Heart left ventricle (tissue), 16 donors: Measurements from ENCODE around the gene RPS27L. TPM values are rescaled to one million over a fixed set of nuclear protein-coding genes. Genes with fewer than 3 reads are reported as not detected.

ENCODE experiments used
- ATAC-seq, 4 donors: fragments of 200-7000 bp; cut with Tn5 transposase; one replicate each; pipeline ENCODE4 v1.9.1; 2020 to 2022; ENCODE audit warnings: moderate library complexity in 4 of 4, mild to moderate bottlenecking in 3 of 4, moderate number of reproducible peaks in 1 of 4
- DNase-seq, 5 donors: peaks; one replicate each; pipeline ENCODE4 v3.0.0-alpha.2; 2020
- H3K27ac ChIP-seq, 12 donors: fragments of 200-600 bp; sonication (generic) in 4 of 12; one replicate each; pipeline versions ENCODE4 v1.5.0 to v1.8.0; 2016 to 2022; ENCODE audit warnings: mild to moderate bottlenecking in 2 of 12
- H3K27me3 ChIP-seq, 9 donors: fragments of 200-600 bp; sonication (generic) in 2 of 9; one replicate each; pipeline versions ENCODE4 v1.5.1 to v1.8.0; 2016 to 2022; ENCODE audit warnings: mild to moderate bottlenecking in 3 of 9
- H3K36me3 ChIP-seq, 9 donors: fragments of 200-600 bp; sonication (generic) in 2 of 9; one replicate each; pipeline versions ENCODE4 v1.5.0 to v1.8.0; 2018 to 2022; ENCODE audit warnings: mild to moderate bottlenecking in 2 of 9
- H3K4me1 ChIP-seq, 12 donors: fragments of 200-600 bp; sonication (generic) in 4 of 12; one replicate each; pipeline versions ENCODE4 v1.5.0 to v1.8.0; 2016 to 2022; ENCODE audit warnings: mild to moderate bottlenecking in 3 of 12
- H3K4me3 ChIP-seq, 12 donors: fragments of 200-600 bp; sonication (generic) in 4 of 12; one replicate each; pipeline versions ENCODE4 v1.5.0 to v1.8.0; 2017 to 2022; ENCODE audit warnings: mild to moderate bottlenecking in 9 of 12, moderate library complexity in 4 of 12
- H3K9me3 ChIP-seq, 12 donors: fragments of 200-600 bp; sonication (generic) in 4 of 12; one replicate each; pipeline versions ENCODE4 v1.5.0 to v1.8.0; 2016 to 2022; ENCODE audit warnings: mild to moderate bottlenecking in 1 of 12
- CTCF ChIP-seq, 12 donors: fragments of 200-600 bp; sonication (generic) in 4 of 12; IDR thresholded peaks; one replicate each; pipeline versions ENCODE4 v1.5.0 to v1.8.0; 2018 to 2022; ENCODE audit warnings: antibody characterized with exemption in 12 of 12, mild to moderate bottlenecking in 5 of 12
- POLR2A ChIP-seq, 2 donors: fragments of 450-650 bp; IDR thresholded peaks; one replicate each; pipeline ENCODE4 v1.6.1; 2017; ENCODE audit warnings: antibody characterized with exemption in 2 of 2, mild to moderate bottlenecking in 2 of 2, moderate library complexity in 2 of 2
- WGBS, 4 donors: extraction: QIAGEN DNeasy Blood & Tissue Kit in 2 of 4; methylation state at CpG; one replicate each; pipeline versions ENCODE4 v1.1.5 to v1.1.7; 2013 to 2018; 5-methylcytosine and 5-hydroxymethylcytosine counted together
- intact Hi-C, 10 donors: fragments of 100-400 bp; cut with DNase I; formaldehyde crosslinking; loops; one replicate each; pipeline versions ENCODE4 v1.11.1 to v1.14.2; 2022
- polyA plus RNA-seq, 2 donors: library from polyadenylated mRNA; stranded (reverse); fragments of 200-250 nt; gene quantifications; one replicate each; pipeline ENCODE4 v1.2.3, GENCODE V29; 2013
- total RNA-seq, 9 donors: library from RNA; depleted of rRNA in 2 of 9; stranded (reverse); fragments of >200 nt in 2 of 9; fragmentation: NEBNext Ultra II Directional in 3 of 9; extraction: Animal tissue kit (Norgen Biotek cat#: 25700) in 3 of 9; gene quantifications; one replicate each; pipeline versions ENCODE4 v1.1.0 to v1.2.4, GENCODE V29; 2016 to 2023
- donor health status: ischemic (EF 13 %, LVEDD 7.1; RV severe dilation, severe dysfunction).
- donor health status: healthy with polysubstance abuse.
- donor health status: DM: no; HTN: yes; CAD: no.
- donor health status: DM: no; HTN: no; CAD: no.
- donor health status: ischemic (EF 25% LVEDD 6.9; RV normal size, moderate dysfunction).
- donor health status: ischemic (EF 25% LVEDD 5.7; RV mildly dilated, moderate dysfunction).
- donor health status: healthy.
- donor health status: DM: yes; HTN: yes; CAD: no.
- donor health status: ischemic (EF 35%, LVEDD 5.7; RV mildly dilated, moderate dysfunction).
- donor health status: nonischemic (EF 11% LVEDD 7.7; RV severe dilation, severe dysfunction).
- donor health status: DM: yes; HTN: yes; CAD: no.
- donor health status: PGD.
- donor health status: ischemic (EF 29% LVEDD 5.4; RV normal size, mild dysfunction).
- donor health status: nonischemic (EF 23%, LVEDD 6.1; RV moderate dilation, normal function).

The RPS27L gene
- total and polyA plus RNA-seq, 11 donors: 53.4 to 221 (median 137) TPM

GRCh38 chr15:63181648-63182047 lies 24.4 kb upstream of the RPS27L start:
- no peak for ATAC-seq
- no peaks in the 10 kb centered on the region for H3K9me3 ChIP-seq
- H3K4me1 ChIP-seq: peaks cover 0 to 4% (median 0%) of the 10 kb centered on the region in 12 donors
- TF ChIP-seq CTCF (IDR thresholded peaks at IDR 0.05) (no peak), POLR2A (IDR thresholded peaks at IDR 0.05) (no peak)
- no peaks in the 10 kb centered on the region for H3K27me3 ChIP-seq
- 88 to 92% (median 90%) methylated on average over 2 of the region's 2 CpGs for WGBS, 4 donors
- H3K36me3 ChIP-seq: no peaks in the 10 kb centered on the region
- no peak for DNase-seq
- H3K27ac ChIP-seq: no peak overlapping the region
- no peak overlapping the region for H3K4me3 ChIP-seq
- intact Hi-C loops: loop anchor here in 3 of 10 donors (10.0 kb wide), 2 partner anchors 93 to 223 kb away; partner anchors contain the start of gene APH1B (in 1 of the 3)

- no peaks in the 10 kb centered on the region for H3K36me3 ChIP-seq
- no peak overlapping the region for H3K27ac ChIP-seq
- intact Hi-C loops: loop anchor here in 3 of 10 donors (10.0 kb wide), 2 partner anchors 94 to 224 kb away; partner anchors contain the start of gene APH1B (in 1 of the 3)
- 91 to 98% (median 95%) methylated on average over 2 of the region's 2 CpGs for WGBS, 4 donors
- DNase-seq (no peak), ATAC-seq (no peak)
- TF ChIP-seq CTCF (IDR thresholded peaks at IDR 0.05) (no peak), POLR2A (IDR thresholded peaks at IDR 0.05) (no peak)
- H3K4me3 ChIP-seq: no peak overlapping the region
- H3K9me3 ChIP-seq: no peaks in the 10 kb centered on the region
- peaks cover 0 to 4% (median 0%) of the 10 kb centered on the region in 12 donors for H3K4me1 ChIP-seq
- H3K27me3 ChIP-seq: no peaks in the 10 kb centered on the region
Observed at GRCh38 chr15:63180746-63181145, 23.5 kb upstream of the RPS27L start.

GRCh38 chr15:63178034-63178433 lies 20.8 kb upstream of the RPS27L start:
- WGBS, 4 donors: 50 to 67% (median 56%) methylated on average over 5 of the region's 5 CpGs
- Histone ChIP-seq H3K36me3 (no peaks in the 10 kb centered on the region), H3K4me1 (peaks cover 0 to 4% (median 0%) of the 10 kb centered on the region in 12 donors), H3K27ac (no peak overlapping the region), H3K27me3 (no peaks in the 10 kb centered on the region), H3K4me3 (no peak overlapping the region), H3K9me3 (no peaks in the 10 kb centered on the region)
- TF ChIP-seq POLR2A (IDR thresholded peaks at IDR 0.05) (no peak), CTCF (IDR thresholded peaks at IDR 0.05) (no peak)
- ATAC-seq: no peak
- DNase-seq: no peak
- intact Hi-C loops: loop anchor here in 2 of 10 donors (10.0 kb wide), 1 partner anchor 227 kb away; no protein-coding TSS in a partner anchor

GRCh38 chr15:63176302-63176701 lies 19.0 kb upstream of the RPS27L start:
- Histone ChIP-seq H3K9me3 (no peaks in the 10 kb centered on the region), H3K36me3 (no peaks in the 10 kb centered on the region), H3K4me1 (peaks cover 0 to 4% (median 0%) of the 10 kb centered on the region in 12 donors), H3K27me3 (no peaks in the 10 kb centered on the region), H3K4me3 (no peak overlapping the region), H3K27ac (no peak overlapping the region)
- DNase-seq (no peak), ATAC-seq (no peak)
- intact Hi-C loops: loop anchor here in 2 of 10 donors (10.0 kb wide), 1 partner anchor 228 kb away; no protein-coding TSS in a partner anchor
- TF ChIP-seq POLR2A (IDR thresholded peaks at IDR 0.05): no peak
- no peak for TF ChIP-seq CTCF (IDR thresholded peaks at IDR 0.05)
- 77 to 99% (median 94%) methylated on average over 3 of the region's 3 CpGs for WGBS, 4 donors
